K562 (cell line): Measurements from ENCODE around the gene ZKSCAN5. TPM values are rescaled to one million over a fixed set of nuclear protein-coding genes. Genes with fewer than 3 reads are reported as not detected.
"Not testable (repeated sequence)": the region's sequence is repeated elsewhere in the genome, so short reads cannot be mapped to it uniquely, and the experiment has no call there.

Experiments
- ATAC-seq: fragments of 200-7000 bp; cut with Tn5 transposase; 3 replicates; pipeline ENCODE4 v1.9.1; 2020; ENCODE audit warnings: moderate library complexity
- BruUV-seq: library from RNA; stranded (reverse); fragments of 400-500 nt; replicated peaks from 2 replicates; lab custom pipeline; 2021; lab: Mats Ljungman, UMichigan
- CTCF ChIA-PET: fragments of 300-600 bp; formaldehyde crosslinking; extraction: SDS; loops from one replicate; lab custom pipeline; 2021; ENCODE audit warnings: low intra/inter-chr PET ratio; lab: Yijun Ruan, JAX
- POLR2A ChIA-PET: fragments of 300-600, 350-650 bp; sonication (Branson Sonifier 250); formaldehyde crosslinking; extraction: SDS; loops from one replicate; lab custom pipeline; 2021; ENCODE audit warnings: antibody characterized with exemption, inconsistent platforms; lab: Yijun Ruan, JAX
- DNase-seq, 4 experiments: peaks; one replicate each; pipeline versions ENCODE4 v3.0.0 to v3.0.0-alpha.2; 2011 to 2018; ENCODE audit warnings: low spot score in 3 of 4, mixed read lengths in 3 of 4; ENCODE audit errors: extremely low read depth in 1 of 4
- FAIRE-seq: peaks from 2 replicates; lab custom pipeline; 2011; peaks lifted over from hg19 to GRCh38; lab: Jason Lieb, UNC
- H2AFZ ChIP-seq: 2 replicates; pipeline ENCODE4 v1.6.0; 2011; ENCODE audit warnings: low read depth, low read length, control low read depth, inconsistent platforms
- H3K27ac ChIP-seq: fragments of 200-600 bp; 3 replicates; pipeline ENCODE4 v1.8.0; 2011; ENCODE audit warnings: low read depth, mild to moderate bottlenecking, control low read depth, inconsistent platforms, low read length, moderate library complexity, mixed read lengths; ENCODE audit errors: extremely low read depth
- H3K27me3 ChIP-seq, 2 experiments: fragments of 300-600 bp in 1 of 2; 2 replicates in 1 of 2; 3 replicates in 1 of 2; pipeline versions ENCODE4 v1.6.0 to v1.8.0; 2011; ENCODE audit warnings: inconsistent platforms in 2 of 2, low read length in 2 of 2, mild to moderate bottlenecking in 1 of 2, mixed read lengths in 1 of 2, moderate library complexity in 1 of 2; ENCODE audit not compliant: control insufficient read depth in 2 of 2, insufficient read depth in 2 of 2
- H3K36me3 ChIP-seq: fragments of 300-600 bp; 3 replicates; pipeline ENCODE4 v1.8.0; 2011; ENCODE audit warnings: mild to moderate bottlenecking, low read length, inconsistent platforms; ENCODE audit not compliant: control insufficient read depth, insufficient read depth
- H3K4me1 ChIP-seq, 2 experiments: fragments of 200-600 bp in 1 of 2; replicated peaks in 1 of 2; 2 replicates in 1 of 2; 3 replicates in 1 of 2; pipeline versions ENCODE4 v1.5.1 to v1.8.0; 2011; ENCODE audit warnings: inconsistent platforms in 2 of 2, low read length in 2 of 2, mild to moderate bottlenecking in 1 of 2, mixed read lengths in 1 of 2, moderate library complexity in 1 of 2; ENCODE audit not compliant: control insufficient read depth in 2 of 2, insufficient read depth in 2 of 2
- H3K4me2 ChIP-seq: 2 replicates; pipeline ENCODE4 v1.6.1; 2011; ENCODE audit warnings: low read length, control low read depth, inconsistent platforms, mixed read lengths; ENCODE audit not compliant: insufficient read depth
- H3K4me3 ChIP-seq: fragments of 200-600 bp; sonication (generic), shearing (Covaris generic); 2 replicates; pipeline ENCODE4 v1.5.1; 2016; ENCODE audit warnings: control low read depth, inconsistent platforms
- H3K79me2 ChIP-seq: fragments of 200-600 bp; 3 replicates; pipeline ENCODE4 v1.8.0; 2011; ENCODE audit warnings: low read length, inconsistent platforms; ENCODE audit not compliant: control insufficient read depth, insufficient read depth
- H3K9ac ChIP-seq, 2 experiments: 2 replicates each; pipeline versions ENCODE4 v1.6.0 to v1.6.1; 2011; ENCODE audit warnings: low read depth in 2 of 2, low read length in 2 of 2, control low read depth in 1 of 2, inconsistent platforms in 1 of 2, mild to moderate bottlenecking in 1 of 2, mixed read lengths in 1 of 2; ENCODE audit not compliant: insufficient read depth in 1 of 2
- H3K9me1 ChIP-seq: one replicate; pipeline ENCODE4 v1.6.0; 2011; ENCODE audit warnings: inconsistent platforms, mild to moderate bottlenecking, low read length, moderate library complexity; ENCODE audit not compliant: control insufficient read depth, insufficient read depth
- H3K9me3 ChIP-seq: replicated peaks from 2 replicates; pipeline ENCODE4 v1.5.1; 2011; ENCODE audit warnings: low read depth, low read length, inconsistent platforms; ENCODE audit not compliant: control insufficient read depth, insufficient read depth
- H4K20me1 ChIP-seq: replicated peaks from 2 replicates; pipeline ENCODE4 v1.6.1; 2011; ENCODE audit warnings: low read length, inconsistent platforms, mixed read lengths; ENCODE audit not compliant: control insufficient read depth, insufficient read depth
- MEIS2 ChIP-seq: fragments of 450-650 bp; IDR thresholded peaks from 2 replicates; pipeline ENCODE4 v1.6.1; 2014; ENCODE audit warnings: mild to moderate bottlenecking; ENCODE audit not compliant: partially characterized antibody
- ZNF121 ChIP-seq: sonication (generic); formaldehyde crosslinking; conservative IDR thresholded peaks from 2 replicates; pipeline ENCODE4 v1.8.0; 2022; ENCODE audit warnings: missing genetic modification reagents
- WGBS: fragments of 100-300 bp; shearing (Covaris generic); methylation state at CpG from one replicate; pipeline ENCODE4 v1.1.6; 2016; ENCODE audit warnings: low coverage, mixed read lengths; ENCODE audit not compliant: insufficient coverage; ENCODE audit errors: missing lambda C conversion rate; 5-methylcytosine and 5-hydroxymethylcytosine counted together
- in situ Hi-C: fragments of 300-500 bp; cut with MboI; formaldehyde crosslinking; loops from 4 replicates; pipeline ENCODE4 v1.15.0; 2018; ENCODE audit warnings: inconsistent platforms, mixed read lengths
- intact Hi-C: fragments of 100-400 bp; cut with micrococcal nuclease; formaldehyde crosslinking; loops from 2 replicates; pipeline ENCODE4 v1.14.2; 2022
- polyA plus RNA-seq, 8 experiments: library from polyadenylated mRNA; depleted of rRNA in 4 of 8; stranded (reverse) in 5 of 8; unstranded in 3 of 8; fragments of >200 nt; fragmentation: Nextera tagmentation in 2 of 8; fragmentation: Illumina TruSeq in 1 of 8; extraction: Ambion mirVana in 2 of 8; extraction: Trizol in 1 of 8; gene quantifications; 2 replicates each; pipeline versions ENCODE4 v1.2.1 to v1.2.3, GENCODE V29; 2011 to 2014; ENCODE audit warnings: inconsistent platforms in 1 of 8, missing spikeins in 1 of 8
- total RNA-seq, 7 experiments: library from RNA; depleted of rRNA in 6 of 7; stranded (reverse); fragments of >200 nt in 6 of 7; fragmentation: Illumina TruSeq in 2 of 7; extraction: Trizol in 2 of 7; gene quantifications; 2 replicates each; pipeline versions ENCODE4 v1.2.1 to v1.2.3, GENCODE V29; 2011 to 2021; ENCODE audit warnings: low replicate concordance in 1 of 7
- TF ChIP-seq, protein P1 (sequence below): sonication (generic); formaldehyde crosslinking; IDR thresholded peaks from 2 replicates; pipeline ENCODE4 v1.8.1; 2023; ENCODE audit warnings: mild to moderate bottlenecking, missing genetic modification reagents

ZKSCAN5 gene
- total and polyA plus RNA-seq, 9 of the 15 experiments (the other 6 are each of a cell fraction or from before 2014, with no cell fraction given): 4.2 to 19.0 (median 15.0) TPM

- ATAC-seq: no peak
Observed at GRCh38 chr7:99543916-99544315, 39.5 kb downstream of the ZKSCAN5 start.

DNA sequence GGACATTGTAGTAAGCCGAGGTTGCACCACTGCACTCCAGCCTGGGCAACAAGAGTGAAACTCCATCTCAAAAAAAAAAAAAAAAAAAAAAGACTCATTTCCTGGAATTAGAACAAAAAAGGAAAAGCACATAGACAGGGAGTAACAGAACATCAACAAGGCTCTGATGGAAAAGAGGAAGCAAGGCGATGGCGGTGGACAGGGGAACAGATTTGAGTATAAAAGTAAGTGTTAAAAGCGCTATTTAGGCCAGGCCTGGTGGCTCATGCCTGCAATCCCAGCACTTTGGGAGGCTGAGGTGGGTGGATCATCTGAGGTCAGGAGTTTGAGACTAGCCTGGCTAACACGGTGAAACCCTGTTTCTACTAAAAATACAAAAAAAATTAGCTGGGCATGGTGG, 40.8 kb downstream of the ZKSCAN5 start:
- H3K4me1 ChIP-seq, in situ Hi-C loops, H3K9ac ChIP-seq, DNase-seq, POLR2A ChIA-PET, H3K79me2 ChIP-seq, BruUV-seq, ATAC-seq, H3K9me1 ChIP-seq, H4K20me1 ChIP-seq: not testable (repeated sequence)
- CTCF ChIA-PET: interaction anchor here (0.7 kb wide), 1 partner anchor 350 kb away, joined by 4 read pairs; no protein-coding TSS in a partner anchor
- TF ChIP-seq, protein P1, sequence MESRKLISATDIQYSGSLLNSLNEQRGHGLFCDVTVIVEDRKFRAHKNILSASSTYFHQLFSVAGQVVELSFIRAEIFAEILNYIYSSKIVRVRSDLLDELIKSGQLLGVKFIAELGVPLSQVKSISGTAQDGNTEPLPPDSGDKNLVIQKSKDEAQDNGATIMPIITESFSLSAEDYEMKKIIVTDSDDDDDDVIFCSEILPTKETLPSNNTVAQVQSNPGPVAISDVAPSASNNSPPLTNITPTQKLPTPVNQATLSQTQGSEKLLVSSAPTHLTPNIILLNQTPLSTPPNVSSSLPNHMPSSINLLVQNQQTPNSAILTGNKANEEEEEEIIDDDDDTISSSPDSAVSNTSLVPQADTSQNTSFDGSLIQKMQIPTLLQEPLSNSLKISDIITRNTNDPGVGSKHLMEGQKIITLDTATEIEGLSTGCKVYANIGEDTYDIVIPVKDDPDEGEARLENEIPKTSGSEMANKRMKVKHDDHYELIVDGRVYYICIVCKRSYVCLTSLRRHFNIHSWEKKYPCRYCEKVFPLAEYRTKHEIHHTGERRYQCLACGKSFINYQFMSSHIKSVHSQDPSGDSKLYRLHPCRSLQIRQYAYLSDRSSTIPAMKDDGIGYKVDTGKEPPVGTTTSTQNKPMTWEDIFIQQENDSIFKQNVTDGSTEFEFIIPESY: peak; percentile 64; the same call in 1 of the 2 replicates
- TF ChIP-seq, all 486 proteins: peak for 1; not testable (repeated sequence) for 485
- intact Hi-C loops, H3K4me3 ChIP-seq, H2AFZ ChIP-seq, FAIRE-seq, H3K27ac ChIP-seq, H3K4me2 ChIP-seq, H3K27me3 ChIP-seq, H3K9me3 ChIP-seq: not testable (repeated sequence)
- 56% methylated on average over 5 of the region's 5 CpGs for WGBS
- H3K36me3 ChIP-seq: peaks cover 12% of the 10 kb centered on the region; the same call in 2 of the 3 replicates

More at GRCh38 chr7:99543916-99544315, 39.5 kb downstream of the ZKSCAN5 start:
- 45% methylated on average over 6 of the region's 6 CpGs for WGBS
- Histone ChIP-seq H3K9ac (no peak overlapping the region), H3K9me3 (peaks cover 6% of the 10 kb centered on the region), H3K36me3 (peaks cover 12% of the 10 kb centered on the region; the same call in 2 of the 3 replicates), H2AFZ (no peak overlapping the region), H3K4me2 (no peak overlapping the region), H3K9me1 (no peaks in the 10 kb centered on the region), H3K4me3 (no peak overlapping the region), H3K27me3 (no peaks in the 10 kb centered on the region), H4K20me1 (no peaks in the 10 kb centered on the region), H3K4me1 (no peaks in the 10 kb centered on the region), H3K79me2 (no peaks in the 10 kb centered on the region), H3K27ac (no peak overlapping the region)
- POLR2A ChIA-PET: no interaction called here
- CTCF ChIA-PET: no interaction called here
- TF ChIP-seq ZNF121 (CRISPR knock-in tag) (peak; percentile 83), MEIS2 (no peak)
- no peak for DNase-seq
- intact Hi-C loops: no loop called here
- BruUV-seq: no TSS peak
- FAIRE-seq: no peak
- in situ Hi-C loops: no loop called here
